Memory B cell (primary cell): ENCODE measurements around the gene SUCNR1.
"Not testable (repeated sequence)": the region's sequence is repeated elsewhere in the genome, so short reads cannot be mapped to it uniquely, and the experiment has no call there.

Source experiments
- ATAC-seq: fragments of 150-1000 bp; cut with Tn5 transposase; 2 replicates; pipeline ENCODE4 v1.10.0; 2021; ENCODE audit warnings: low read depth, mild to moderate bottlenecking, moderate library complexity
- DNase-seq, 2 donors: peaks; one replicate each; pipeline ENCODE4 v3.0.0; 2022; ENCODE audit warnings: low spot score in 2 of 2
- H3K27ac Mint-ChIP-seq: one replicate; pipeline ENCODE4 v1.8.0; 2022; ENCODE audit warnings: mild to moderate bottlenecking, moderate library complexity, mixed read lengths
- H3K27me3 Mint-ChIP-seq: one replicate; pipeline ENCODE4 v1.8.0; 2022; ENCODE audit warnings: mixed read lengths
- H3K36me3 Mint-ChIP-seq: one replicate; pipeline ENCODE4 v1.8.0; 2022; ENCODE audit warnings: mild to moderate bottlenecking, mixed read lengths
- H3K4me1 Mint-ChIP-seq: one replicate; pipeline ENCODE4 v1.8.0; 2022; ENCODE audit warnings: mixed read lengths
- H3K4me3 Mint-ChIP-seq: one replicate; pipeline ENCODE4 v1.8.0; 2022; ENCODE audit warnings: mild to moderate bottlenecking, moderate library complexity, mixed read lengths
- H3K9me3 Mint-ChIP-seq: one replicate; pipeline ENCODE4 v1.8.0; 2022; ENCODE audit warnings: mixed read lengths

The SUCNR1 gene

GRCh38 chr3:151925419-151925818 lies 52.0 kb downstream of the SUCNR1 start:
- H3K36me3 Mint-ChIP-seq: no peaks in the 10 kb centered on the region
- ATAC-seq (no peak), DNase-seq (no peak)
- H3K4me3 Mint-ChIP-seq: no peak overlapping the region
- H3K9me3 Mint-ChIP-seq: no peaks in the 10 kb centered on the region
- H3K27me3 Mint-ChIP-seq: peaks cover 3% of the 10 kb centered on the region
- no peaks in the 10 kb centered on the region for H3K4me1 Mint-ChIP-seq
- H3K27ac Mint-ChIP-seq: no peak overlapping the region

DNA sequence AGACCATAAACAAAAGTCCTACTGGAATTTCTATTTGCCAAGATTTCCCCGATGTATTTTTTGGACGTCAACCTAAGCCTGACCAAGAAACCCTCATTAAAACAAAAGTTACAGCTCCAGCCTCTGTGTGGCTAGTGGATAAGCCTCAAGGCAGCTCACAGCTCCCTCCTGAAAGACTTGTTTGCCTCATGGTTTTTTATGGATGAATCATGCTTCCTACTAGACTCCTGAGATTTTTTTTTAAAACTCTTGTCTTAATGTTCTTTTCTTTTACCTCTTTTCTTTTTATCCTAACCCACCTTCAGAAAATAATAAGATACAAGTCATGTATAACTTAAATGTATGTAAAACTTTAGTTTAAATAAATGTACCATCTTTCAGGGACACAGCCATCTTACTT lies 52.4 kb downstream of the SUCNR1 start:
- Mint-ChIP-seq H3K9me3 (no peaks in the 10 kb centered on the region), H3K27ac (no peak overlapping the region), H3K36me3 (no peaks in the 10 kb centered on the region), H3K4me3 (no peak overlapping the region), H3K27me3 (peaks cover 3% of the 10 kb centered on the region), H3K4me1 (no peaks in the 10 kb centered on the region)
- ATAC-seq: no peak
- DNase-seq: no peak

GRCh38 chr3:151926956-151927355 lies 53.5 kb downstream of the SUCNR1 start:
- Mint-ChIP-seq H3K4me1 (no peaks in the 10 kb centered on the region), H3K4me3 (no peak overlapping the region), H3K36me3 (no peaks in the 10 kb centered on the region), H3K27ac (no peak overlapping the region), H3K27me3 (peaks cover 3% of the 10 kb centered on the region), H3K9me3 (no peaks in the 10 kb centered on the region)
- ATAC-seq: no peak
- DNase-seq: no peak

DNA sequence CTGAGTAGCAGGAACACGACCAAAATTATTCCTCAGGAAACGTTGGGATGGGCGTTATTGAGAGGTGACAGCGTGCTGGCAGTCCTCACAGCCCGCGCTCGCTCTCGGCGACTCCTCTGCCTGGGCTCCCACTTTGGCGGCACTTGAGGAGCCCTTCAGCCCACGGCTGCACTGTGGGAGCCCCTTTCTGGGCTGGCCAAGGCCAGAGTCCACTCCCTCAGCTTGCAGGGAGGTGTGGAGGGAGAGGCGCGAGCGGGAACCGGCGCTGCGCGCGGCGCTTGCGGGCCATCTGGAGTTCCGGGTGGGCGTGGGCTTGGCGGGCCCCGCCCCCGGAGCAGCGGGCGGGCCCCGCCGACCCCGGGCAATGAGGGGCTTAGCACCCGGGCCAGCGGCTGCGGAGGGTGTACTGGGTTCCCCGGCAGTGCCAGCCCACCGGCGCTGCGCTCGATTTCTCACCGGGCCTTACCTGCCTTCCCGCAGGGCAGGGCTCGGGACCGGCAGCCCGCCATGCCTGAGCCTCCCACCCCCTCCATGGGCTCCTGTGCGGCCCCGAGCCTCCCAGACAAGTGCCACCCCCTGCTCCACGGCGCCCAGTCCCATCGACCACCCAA lies 54.6 kb downstream of the SUCNR1 start:
- ATAC-seq, H3K36me3 Mint-ChIP-seq, DNase-seq, H3K4me1 Mint-ChIP-seq, H3K9me3 Mint-ChIP-seq, H3K27me3 Mint-ChIP-seq, H3K4me3 Mint-ChIP-seq, H3K27ac Mint-ChIP-seq: not testable (repeated sequence)

DNA sequence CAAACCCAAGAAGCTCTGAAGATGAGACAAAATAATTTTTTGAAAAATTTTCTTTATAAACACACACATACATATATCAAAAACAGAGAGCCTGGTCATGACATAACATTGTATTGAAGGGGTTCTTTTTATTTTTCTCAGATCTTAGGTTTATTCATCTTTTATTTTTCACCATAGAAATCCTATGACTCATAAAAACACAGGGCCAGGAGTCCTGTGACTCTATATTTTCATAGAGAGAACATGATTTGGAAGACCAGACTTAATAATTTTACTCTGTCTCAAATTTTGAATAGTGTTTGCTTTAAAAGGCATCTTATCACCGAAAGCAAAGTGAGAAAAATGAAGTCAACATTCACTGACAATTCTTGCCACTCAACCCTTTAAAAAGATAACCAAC lies 57.7 kb downstream of the SUCNR1 start:
- DNase-seq: no peak
- Mint-ChIP-seq H3K27me3 (peaks cover 2% of the 10 kb centered on the region), H3K9me3 (no peaks in the 10 kb centered on the region), H3K4me1 (no peaks in the 10 kb centered on the region), H3K4me3 (no peak overlapping the region), H3K36me3 (no peaks in the 10 kb centered on the region), H3K27ac (no peak overlapping the region)
- ATAC-seq: no peak

DNA sequence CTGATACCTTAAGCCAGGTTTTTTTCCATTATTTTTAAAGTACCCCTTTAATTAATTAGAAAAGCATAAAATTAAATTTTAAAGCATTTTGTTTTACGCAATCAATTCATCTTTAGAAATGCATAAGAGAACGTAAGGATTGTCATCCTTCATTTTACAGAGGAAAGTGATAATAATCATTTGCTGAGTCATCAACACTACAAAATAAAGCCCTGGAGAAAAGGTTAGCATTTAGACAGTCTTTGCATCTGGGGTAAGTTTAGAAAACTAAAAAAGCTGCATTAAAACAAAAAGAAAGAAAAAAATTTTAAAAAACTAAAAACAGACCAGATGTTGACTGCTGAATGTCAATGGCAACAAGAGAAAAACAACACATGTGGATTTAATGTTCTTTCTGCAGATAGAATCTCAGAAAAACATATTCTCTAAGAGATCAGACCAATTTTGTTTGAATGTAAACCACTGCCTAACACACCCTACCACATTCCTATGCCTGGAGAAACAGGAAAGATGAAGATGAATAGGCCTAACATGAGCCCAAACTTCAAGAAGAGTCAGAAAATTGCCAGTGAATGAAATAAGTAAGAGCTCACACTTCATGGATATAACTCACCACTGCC lies 59.9 kb downstream of the SUCNR1 start:
- H3K4me1 Mint-ChIP-seq: no peaks in the 10 kb centered on the region
- H3K4me3 Mint-ChIP-seq: no peak overlapping the region
- DNase-seq: no peak
- no peak overlapping the region for H3K27ac Mint-ChIP-seq
- no peaks in the 10 kb centered on the region for H3K36me3 Mint-ChIP-seq
- H3K27me3 Mint-ChIP-seq: peaks cover 2% of the 10 kb centered on the region
- ATAC-seq: no peak
- no peaks in the 10 kb centered on the region for H3K9me3 Mint-ChIP-seq
